ENCODE results near the gene RPS6KL1.

The RPS6KL1 gene

DNA sequence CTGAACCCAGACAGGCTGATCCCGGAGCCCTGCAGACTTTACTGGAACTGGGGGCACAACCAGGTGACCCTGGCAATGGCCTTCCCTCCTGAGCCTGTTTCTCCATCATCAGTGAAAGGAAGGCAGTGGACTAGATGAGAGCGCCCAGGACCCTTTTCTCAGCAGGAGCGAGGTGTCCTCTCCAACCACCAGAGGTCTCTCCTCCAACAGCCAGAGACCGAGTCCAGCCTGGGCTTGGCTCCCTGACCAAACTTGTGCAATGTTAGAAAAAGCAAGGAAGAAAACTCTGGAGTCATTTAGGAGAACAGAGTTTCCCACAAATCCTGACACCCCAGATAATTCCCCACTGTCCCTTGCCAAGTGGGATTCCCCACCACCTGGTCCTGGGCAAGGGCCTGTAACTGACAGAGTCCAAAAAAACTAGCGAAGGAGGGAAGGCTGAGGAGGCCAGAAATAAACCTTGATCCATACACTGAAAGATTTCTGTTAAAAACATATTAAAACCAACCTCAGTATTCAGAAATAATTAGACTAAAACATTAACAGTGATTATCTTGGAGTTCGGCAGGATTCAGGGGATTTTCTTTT is 9.0 kb downstream of the RPS6KL1 start:
- Histone ChIP-seq H3K9me3 (ENCODE audit: insufficient read depth, low read length, severe bottlenecking) (no peaks in the 10 kb centered on the region), H3K4me1 (ENCODE audit: insufficient read depth, low read length) (no peaks in the 10 kb centered on the region), H4K20me1 (ENCODE audit: insufficient read depth, low read length) (0 out of 2 replicates have a peak, but pooled peaks cover 4% of the 10 kb centered on the region), H3K27ac (ENCODE audit: low read length) (no peak overlapping the region), H3K36me3 (ENCODE audit: insufficient read depth, low read length) (no peaks in the 10 kb centered on the region), H3K27me3 (ENCODE audit: insufficient read depth, low read length, poor library complexity) (peaks cover 3% of the 10 kb centered on the region), H3K4me3 (ENCODE audit: low read depth in 1 of 2, low read length in 2 of 2) (no peak overlapping the region), H2AFZ (ENCODE audit: low read depth, low read length) (no peak overlapping the region), H3K9ac (ENCODE audit: low read depth, low read length) (no peak overlapping the region), H3K79me2 (ENCODE audit: insufficient read depth, low read length) (no peaks in the 10 kb centered on the region), H3K4me2 (ENCODE audit: insufficient read depth, low read length) (no peak overlapping the region)
- TF ChIP-seq EZH2 (IDR thresholded peaks at IDR 0.05; ENCODE audit: borderline replicate concordance, low read depth, low read length, severe bottlenecking) = no peak
- TF ChIP-seq, protein P1, sequence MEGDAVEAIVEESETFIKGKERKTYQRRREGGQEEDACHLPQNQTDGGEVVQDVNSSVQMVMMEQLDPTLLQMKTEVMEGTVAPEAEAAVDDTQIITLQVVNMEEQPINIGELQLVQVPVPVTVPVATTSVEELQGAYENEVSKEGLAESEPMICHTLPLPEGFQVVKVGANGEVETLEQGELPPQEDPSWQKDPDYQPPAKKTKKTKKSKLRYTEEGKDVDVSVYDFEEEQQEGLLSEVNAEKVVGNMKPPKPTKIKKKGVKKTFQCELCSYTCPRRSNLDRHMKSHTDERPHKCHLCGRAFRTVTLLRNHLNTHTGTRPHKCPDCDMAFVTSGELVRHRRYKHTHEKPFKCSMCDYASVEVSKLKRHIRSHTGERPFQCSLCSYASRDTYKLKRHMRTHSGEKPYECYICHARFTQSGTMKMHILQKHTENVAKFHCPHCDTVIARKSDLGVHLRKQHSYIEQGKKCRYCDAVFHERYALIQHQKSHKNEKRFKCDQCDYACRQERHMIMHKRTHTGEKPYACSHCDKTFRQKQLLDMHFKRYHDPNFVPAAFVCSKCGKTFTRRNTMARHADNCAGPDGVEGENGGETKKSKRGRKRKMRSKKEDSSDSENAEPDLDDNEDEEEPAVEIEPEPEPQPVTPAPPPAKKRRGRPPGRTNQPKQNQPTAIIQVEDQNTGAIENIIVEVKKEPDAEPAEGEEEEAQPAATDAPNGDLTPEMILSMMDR (IDR thresholded peaks at IDR 0.05; ENCODE audit: borderline replicate concordance, extremely low read depth, low read length, poor library complexity, severe bottlenecking) = peak; percentile 50
- ATAC-seq (ENCODE audit: insufficient read depth, low read depth) (peak; percentile 62; the same call in 1 of the 3 replicates), DNase-seq (no peak)

DNA sequence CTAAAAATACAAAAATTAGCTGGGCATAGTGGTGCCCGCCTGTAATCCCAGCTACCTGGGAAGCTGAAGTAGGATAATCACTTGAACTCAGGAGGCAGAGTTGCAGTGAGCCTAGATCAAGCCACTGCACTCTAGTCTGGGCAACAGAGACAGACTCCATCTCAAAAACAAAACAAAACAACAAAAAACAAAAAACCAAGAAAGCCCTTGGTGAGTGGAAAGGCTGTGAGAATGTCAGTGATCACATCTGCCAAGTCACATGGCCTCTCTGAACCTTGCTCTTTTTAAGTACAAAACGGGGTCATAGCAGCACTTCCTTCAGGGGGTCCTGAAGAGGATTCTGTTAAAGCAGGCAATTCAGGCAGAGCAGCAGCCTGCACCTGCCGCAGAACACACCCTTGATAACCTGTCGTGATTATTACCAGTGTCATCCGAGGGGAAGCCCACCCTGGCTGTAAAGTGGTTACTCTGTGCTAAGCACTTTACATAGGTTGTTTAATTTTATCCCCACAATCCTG is 9.6 kb downstream of the RPS6KL1 start:
- Histone ChIP-seq H3K4me3 (ENCODE audit: low read depth in 1 of 2, low read length in 2 of 2) (no peak overlapping the region), H3K4me1 (ENCODE audit: insufficient read depth, low read length) (no peaks in the 10 kb centered on the region), H3K27ac (ENCODE audit: low read length) (no peak overlapping the region), H3K4me2 (ENCODE audit: insufficient read depth, low read length) (no peak overlapping the region), H3K27me3 (ENCODE audit: insufficient read depth, low read length, poor library complexity) (peaks cover 3% of the 10 kb centered on the region), H2AFZ (ENCODE audit: low read depth, low read length) (no peak overlapping the region), H4K20me1 (ENCODE audit: insufficient read depth, low read length) (0 out of 2 replicates have a peak, but pooled peaks cover 2% of the 10 kb centered on the region), H3K79me2 (ENCODE audit: insufficient read depth, low read length) (no peaks in the 10 kb centered on the region), H3K9me3 (ENCODE audit: insufficient read depth, low read length, severe bottlenecking) (no peaks in the 10 kb centered on the region), H3K9ac (ENCODE audit: low read depth, low read length) (no peak overlapping the region), H3K36me3 (ENCODE audit: insufficient read depth, low read length) (no peaks in the 10 kb centered on the region)
- ATAC-seq (ENCODE audit: insufficient read depth, low read depth) (no peak), DNase-seq (no peak)
- TF ChIP-seq EZH2 (IDR thresholded peaks at IDR 0.05; ENCODE audit: borderline replicate concordance, low read depth, low read length, severe bottlenecking) = no peak
- TF ChIP-seq, protein P1 (IDR thresholded peaks at IDR 0.05; ENCODE audit: borderline replicate concordance, extremely low read depth, low read length, poor library complexity, severe bottlenecking) = no peak

DNA sequence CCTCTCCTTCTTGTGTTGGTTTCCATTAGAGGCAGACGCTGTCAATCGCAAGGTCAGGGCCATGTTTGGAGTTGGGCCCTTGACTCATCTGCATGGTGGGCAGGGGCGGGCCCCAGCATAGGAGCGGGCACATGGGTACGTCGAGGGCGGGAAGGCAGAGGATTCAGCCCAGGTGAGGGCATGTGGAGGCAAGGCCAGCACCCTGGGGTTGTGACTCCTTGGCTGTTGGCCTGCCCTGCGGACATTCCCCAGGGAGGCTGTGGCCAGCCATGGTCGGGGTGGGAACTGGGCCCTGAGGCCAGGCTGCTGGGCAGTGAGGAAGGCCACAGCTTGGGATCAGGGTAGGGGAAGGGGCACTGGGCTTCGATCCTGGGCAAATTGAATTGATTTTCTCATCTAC is 10.3 kb downstream of the RPS6KL1 start:
- no peak for ATAC-seq (ENCODE audit: insufficient read depth, low read depth)
- Histone ChIP-seq H3K9ac (ENCODE audit: low read depth, low read length) (no peak overlapping the region), H3K27ac (ENCODE audit: low read length) (no peak overlapping the region), H3K27me3 (ENCODE audit: insufficient read depth, low read length, poor library complexity) (peaks cover 3% of the 10 kb centered on the region), H3K36me3 (ENCODE audit: insufficient read depth, low read length) (no peaks in the 10 kb centered on the region), H3K4me1 (ENCODE audit: insufficient read depth, low read length) (no peaks in the 10 kb centered on the region), H3K9me3 (ENCODE audit: insufficient read depth, low read length, severe bottlenecking) (no peaks in the 10 kb centered on the region), H3K4me3 (ENCODE audit: low read depth in 1 of 2, low read length in 2 of 2) (no peak overlapping the region), H3K79me2 (ENCODE audit: insufficient read depth, low read length) (no peaks in the 10 kb centered on the region), H2AFZ (ENCODE audit: low read depth, low read length) (no peak overlapping the region), H3K4me2 (ENCODE audit: insufficient read depth, low read length) (no peak overlapping the region), H4K20me1 (ENCODE audit: insufficient read depth, low read length) (no peaks in the 10 kb centered on the region)
- no peak for DNase-seq
- no peak for TF ChIP-seq EZH2 (IDR thresholded peaks at IDR 0.05; ENCODE audit: borderline replicate concordance, low read depth, low read length, severe bottlenecking)
- TF ChIP-seq, protein P1 (IDR thresholded peaks at IDR 0.05; ENCODE audit: borderline replicate concordance, extremely low read depth, low read length, poor library complexity, severe bottlenecking) = no peak

Data from DND-41 (cell line).